IMR-90 (cell line): Measurements from ENCODE around the gene PSMB5. TPM values are rescaled to one million over a fixed set of nuclear protein-coding genes. Genes with fewer than 3 reads are reported as not detected.
A peak's percentile ranks its signal among the peaks of the same experiment; 100 is the strongest.

Experiments
- ATAC-seq: fragments of 200-7000 bp; cut with Tn5 transposase; 2 replicates; pipeline ENCODE4 v1.9.1; 2020; ENCODE audit warnings: low read depth, mild to moderate bottlenecking, moderate library complexity
- BruUV-seq: library from RNA; stranded (reverse); fragments of 400-500 nt; replicated peaks from 2 replicates; lab custom pipeline; 2021; lab: Mats Ljungman, UMichigan
- CTCF ChIA-PET: fragments of 300-600 bp; formaldehyde crosslinking; extraction: SDS; loops from one replicate; lab custom pipeline; 2021; ENCODE audit warnings: antibody characterized with exemption; lab: Yijun Ruan, JAX
- POLR2A ChIA-PET: fragments of 300-600 bp; sonication (Branson Sonifier 250); formaldehyde crosslinking; loops from one replicate; lab custom pipeline; 2022; ENCODE audit warnings: antibody characterized with exemption; ENCODE audit not compliant: unreplicated experiment; lab: Charles Lee
- DNase-seq: peaks from one replicate; pipeline ENCODE4 v3.0.0; 2013
- H2AFZ ChIP-seq: replicated peaks from 2 replicates; pipeline ENCODE3; 2013; ENCODE audit warnings: low read length, mild to moderate bottlenecking; ENCODE audit not compliant: poor library complexity
- H2AK5ac ChIP-seq: 2 replicates; pipeline ENCODE4 v1.6.1; 2013; ENCODE audit warnings: low read depth, low read length, inconsistent platforms
- H2AK9ac ChIP-seq: replicated peaks from 2 replicates; pipeline ENCODE3; 2013; ENCODE audit warnings: mild to moderate bottlenecking, low read depth, low read length, moderate library complexity; ENCODE audit not compliant: poor library complexity
- H2BK120ac ChIP-seq: 2 replicates; pipeline ENCODE4 v1.6.1; 2013; ENCODE audit warnings: low read depth, low read length, inconsistent platforms
- H2BK15ac ChIP-seq: 3 replicates; pipeline ENCODE4 v1.6.1; 2013; ENCODE audit warnings: low read depth, low read length, inconsistent platforms
- H2BK20ac ChIP-seq: 2 replicates; pipeline ENCODE4 v1.6.1; 2013; ENCODE audit warnings: low read depth, mild to moderate bottlenecking, inconsistent platforms, low read length, moderate library complexity
- H2BK5ac ChIP-seq: 2 replicates; pipeline ENCODE4 v1.6.1; 2013; ENCODE audit warnings: mild to moderate bottlenecking, low read depth, low read length, inconsistent platforms; ENCODE audit not compliant: poor library complexity, severe bottlenecking
- H3K14ac ChIP-seq: replicated peaks from 2 replicates; pipeline ENCODE4 v1.6.1; 2013; ENCODE audit warnings: low read depth, low read length, inconsistent platforms
- H3K18ac ChIP-seq: 2 replicates; pipeline ENCODE4 v1.6.1; 2013; ENCODE audit warnings: low read depth, low read length, control low read depth
- H3K23ac ChIP-seq: 2 replicates; pipeline ENCODE4 v1.6.1; 2013; ENCODE audit warnings: low read depth, low read length, inconsistent platforms
- H3K27ac ChIP-seq: 2 replicates; pipeline ENCODE4 v1.5.1; 2013; ENCODE audit warnings: mild to moderate bottlenecking, control low read depth, low read length; ENCODE audit not compliant: insufficient read depth
- H3K27me3 ChIP-seq: 2 replicates; pipeline ENCODE4 v1.6.1; 2013; ENCODE audit warnings: low read length; ENCODE audit not compliant: control insufficient read depth, insufficient read depth
- H3K36me3 ChIP-seq: 2 replicates; pipeline ENCODE4 v1.6.1; 2013; ENCODE audit warnings: low read length, mixed read lengths; ENCODE audit not compliant: control insufficient read depth, insufficient read depth
- H3K4ac ChIP-seq: 2 replicates; pipeline ENCODE4 v1.6.1; 2013; ENCODE audit warnings: low read depth, low read length, inconsistent platforms
- H3K4me1 ChIP-seq: 2 replicates; pipeline ENCODE4 v1.6.1; 2013; ENCODE audit warnings: low read length, mixed read lengths; ENCODE audit not compliant: control insufficient read depth, insufficient read depth
- H3K4me2 ChIP-seq: 2 replicates; pipeline ENCODE4 v1.6.1; 2013; ENCODE audit warnings: low read depth, mild to moderate bottlenecking, control low read depth, low read length, moderate library complexity
- H3K4me3 ChIP-seq: 2 replicates; pipeline ENCODE4 v1.5.1; 2013; ENCODE audit warnings: low read depth, mild to moderate bottlenecking, control low read depth, low read length, moderate library complexity; ENCODE audit not compliant: insufficient read depth
- H3K56ac ChIP-seq: 2 replicates; pipeline ENCODE4 v1.6.1; 2013; ENCODE audit warnings: low read length, inconsistent platforms; ENCODE audit not compliant: insufficient read depth; ENCODE audit errors: extremely low read depth
- H3K79me1 ChIP-seq, 2 experiments: 2 replicates each; pipeline ENCODE4 v1.6.1; 2013; ENCODE audit warnings: low read length in 2 of 2, inconsistent platforms in 1 of 2, low read depth in 1 of 2
- H3K9ac ChIP-seq: 2 replicates; pipeline ENCODE4 v1.6.1; 2013; ENCODE audit warnings: low read depth, low read length, control low read depth
- H3K9me1 ChIP-seq: 2 replicates; pipeline ENCODE4 v1.6.1; 2013; ENCODE audit warnings: low read length, inconsistent platforms; ENCODE audit not compliant: insufficient read depth
- H3K9me3 ChIP-seq: 2 replicates; pipeline ENCODE4 v1.6.1; 2013; ENCODE audit warnings: low read length; ENCODE audit not compliant: control insufficient read depth, insufficient read depth
- H4K20me1 ChIP-seq: 2 replicates; pipeline ENCODE4 v1.6.1; 2013; ENCODE audit warnings: low read length, inconsistent platforms; ENCODE audit not compliant: insufficient read depth
- H4K5ac ChIP-seq: 2 replicates; pipeline ENCODE4 v1.6.1; 2013; ENCODE audit warnings: mild to moderate bottlenecking, low read depth, low read length, control low read depth
- H4K8ac ChIP-seq, 2 experiments: 2 replicates each; pipeline ENCODE4 v1.6.1; 2013; ENCODE audit warnings: low read depth in 2 of 2, low read length in 2 of 2, control low read depth in 1 of 2, inconsistent platforms in 1 of 2
- H4K91ac ChIP-seq: 2 replicates; pipeline ENCODE4 v1.6.1; 2013; ENCODE audit warnings: low read depth, low read length, inconsistent platforms; ENCODE audit not compliant: insufficient read depth
- BHLHE40 ChIP-seq: fragments of 150-350 bp; IDR thresholded peaks from 2 replicates; pipeline ENCODE4 v1.6.1; 2016; ENCODE audit warnings: mild to moderate bottlenecking, low read depth, low read length
- CHD1 ChIP-seq: IDR thresholded peaks from 2 replicates; pipeline ENCODE4 v1.6.1; 2012; ENCODE audit warnings: low read depth, low read length, improper control_type of control experiment
- ELK1 ChIP-seq: fragments of 150-350 bp; IDR thresholded peaks from 2 replicates; pipeline ENCODE4 v1.6.1; 2016; ENCODE audit warnings: low read depth, mild to moderate bottlenecking, low read length, moderate library complexity, borderline replicate concordance
- FOS ChIP-seq: fragments of 150-350 bp; IDR thresholded peaks from 2 replicates; pipeline ENCODE4 v1.6.1; 2016; ENCODE audit warnings: low read depth, low read length
- MAFK ChIP-seq: IDR thresholded peaks from 2 replicates; pipeline ENCODE4 v1.6.1; 2012; ENCODE audit warnings: low read depth, low read length, improper control_type of control experiment
- MXI1 ChIP-seq: IDR thresholded peaks from 2 replicates; pipeline ENCODE4 v1.6.1; 2012; ENCODE audit warnings: low read depth, mild to moderate bottlenecking, low read length, moderate library complexity, borderline replicate concordance
- NFE2L2 ChIP-seq: fragments of 150-350 bp; IDR thresholded peaks from 2 replicates; pipeline ENCODE4 v1.6.1; 2016; ENCODE audit warnings: low read depth, mild to moderate bottlenecking, low read length
- POLR2A ChIP-seq: IDR thresholded peaks from 2 replicates; pipeline ENCODE4 v1.6.1; 2012; ENCODE audit warnings: mild to moderate bottlenecking, low read depth, low read length
- RAD21 ChIP-seq: IDR thresholded peaks from 2 replicates; pipeline ENCODE4 v1.6.1; 2012; ENCODE audit warnings: low read length, improper control_type of control experiment
- RCOR1 ChIP-seq: IDR thresholded peaks from 2 replicates; pipeline ENCODE4 v1.6.1; 2012; ENCODE audit warnings: mild to moderate bottlenecking, low read length, improper control_type of control experiment; ENCODE audit not compliant: insufficient replicate concordance
- RFX5 ChIP-seq: IDR thresholded peaks from 2 replicates; pipeline ENCODE4 v1.8.0; 2012; ENCODE audit warnings: low read depth, mild to moderate bottlenecking, low read length, moderate library complexity
- SMC3 ChIP-seq: fragments of 150-350 bp; IDR thresholded peaks from 2 replicates; pipeline ENCODE4 v1.6.1; 2016; ENCODE audit warnings: low read depth, mild to moderate bottlenecking, antibody characterized with exemption, low read length, moderate library complexity
- USF2 ChIP-seq: fragments of 150-350 bp; IDR thresholded peaks from 2 replicates; pipeline ENCODE4 v1.6.1; 2017; ENCODE audit warnings: mild to moderate bottlenecking, antibody characterized with exemption, low read length, low read depth
- WGBS, 2 experiments: methylation state at CpG; one replicate each; pipeline versions ENCODE4 v1.1.5 to v1.1.7; 2013; ENCODE audit warnings: missing lambda C conversion rate in 2 of 2; ENCODE audit not compliant: insufficient read length in 1 of 2; ENCODE audit errors: extremely low coverage in 2 of 2; 5-methylcytosine and 5-hydroxymethylcytosine counted together
- dilution Hi-C: fragments of 300-500 bp; cut with HindIII; formaldehyde crosslinking; loops from one replicate; pipeline ENCODE4 v1.14.3; 2018; ENCODE audit warnings: low sequenced_read_pairs; ENCODE audit not compliant: unreplicated experiment
- in situ Hi-C: fragments of 300-500 bp; cut with MboI; formaldehyde crosslinking; loops from 3 replicates; pipeline ENCODE4 v1.14.3; 2019; ENCODE audit warnings: low sequenced_read_pairs, inconsistent platforms, mixed read lengths
- intact Hi-C: fragments of 100-400 bp; cut with micrococcal nuclease; formaldehyde crosslinking; loops from 2 replicates; pipeline ENCODE4 v1.10.0; 2022
- polyA plus RNA-seq, 3 experiments: library from polyadenylated mRNA; depleted of rRNA; stranded (reverse); fragments of >200 nt; gene quantifications; 2 replicates each; pipeline ENCODE4 v1.2.3, GENCODE V29; 2012; ENCODE audit warnings: low replicate concordance in 1 of 3
- total RNA-seq: library from RNA; depleted of rRNA; stranded (reverse); fragments of >200 nt; gene quantifications from 2 replicates; pipeline ENCODE4 v1.2.3, GENCODE V29; 2012
- TF ChIP-seq, protein P1 (sequence below): conservative IDR thresholded peaks from 2 replicates; pipeline ENCODE4 v1.5.1; 2012; ENCODE audit warnings: mild to moderate bottlenecking, low read depth, low read length, improper control_type of control experiment

PSMB5 gene
- total and polyA plus RNA-seq, 2 of the 4 experiments (the other 2 are of a cell fraction): 310 to 321 TPM

- no peak overlapping the region for H3K27ac ChIP-seq
- intact Hi-C loops: loop anchor here (1.0 kb wide), 2 partner anchors 65 to 73 kb away; no protein-coding TSS in a partner anchor
- CTCF ChIA-PET: interaction anchor here (1.0 to 2.2 kb wide), 10 partner anchors 10 to 83 kb away, joined by 3 to 17 read pairs (median 8); partner anchors contain the start of genes ACIN1 and C14orf119
- TF ChIP-seq SMC3 (no peak), POLR2A (no peak), MXI1 (no peak), CHD1 (no peak), FOS (no peak), MAFK (no peak), USF2 (no peak), RFX5 (no peak), NFE2L2 (no peak), ELK1 (no peak), RCOR1 (no peak), RAD21 (no peak), BHLHE40 (no peak)
- TF ChIP-seq, protein P1, sequence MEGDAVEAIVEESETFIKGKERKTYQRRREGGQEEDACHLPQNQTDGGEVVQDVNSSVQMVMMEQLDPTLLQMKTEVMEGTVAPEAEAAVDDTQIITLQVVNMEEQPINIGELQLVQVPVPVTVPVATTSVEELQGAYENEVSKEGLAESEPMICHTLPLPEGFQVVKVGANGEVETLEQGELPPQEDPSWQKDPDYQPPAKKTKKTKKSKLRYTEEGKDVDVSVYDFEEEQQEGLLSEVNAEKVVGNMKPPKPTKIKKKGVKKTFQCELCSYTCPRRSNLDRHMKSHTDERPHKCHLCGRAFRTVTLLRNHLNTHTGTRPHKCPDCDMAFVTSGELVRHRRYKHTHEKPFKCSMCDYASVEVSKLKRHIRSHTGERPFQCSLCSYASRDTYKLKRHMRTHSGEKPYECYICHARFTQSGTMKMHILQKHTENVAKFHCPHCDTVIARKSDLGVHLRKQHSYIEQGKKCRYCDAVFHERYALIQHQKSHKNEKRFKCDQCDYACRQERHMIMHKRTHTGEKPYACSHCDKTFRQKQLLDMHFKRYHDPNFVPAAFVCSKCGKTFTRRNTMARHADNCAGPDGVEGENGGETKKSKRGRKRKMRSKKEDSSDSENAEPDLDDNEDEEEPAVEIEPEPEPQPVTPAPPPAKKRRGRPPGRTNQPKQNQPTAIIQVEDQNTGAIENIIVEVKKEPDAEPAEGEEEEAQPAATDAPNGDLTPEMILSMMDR: no peak
These were observed 24.2 kb upstream of the PSMB5 start for GRCh38 chr14:23058654-23059504.

More at GRCh38 chr14:23058654-23059504, 24.2 kb upstream of the PSMB5 start:
- H2BK15ac ChIP-seq: no peak overlapping the region
- H2BK20ac ChIP-seq: no peak overlapping the region
- peaks cover 19% of the 10 kb centered on the region for H3K4me1 ChIP-seq
- H4K20me1 ChIP-seq: peaks cover 21% of the 10 kb centered on the region
- in situ Hi-C loops (no loop called here), dilution Hi-C loops (no loop called here)
- H2AK5ac ChIP-seq: no peak overlapping the region
- H2AK9ac ChIP-seq: no peak overlapping the region
- peaks cover 5% of the 10 kb centered on the region; the same call in 1 of the 2 replicates for H3K9me1 ChIP-seq
- WGBS, 2 experiments: 90% methylated on average over 13 of the region's 32 CpGs; no CpG with 5 or more reads in 1 of the 2 experiments
- H3K27me3 ChIP-seq: no peaks in the 10 kb centered on the region
- no peak overlapping the region for H3K4me3 ChIP-seq
- TSS peak; percentile 98 for BruUV-seq
- H2BK5ac ChIP-seq: no peak overlapping the region
- no peak overlapping the region for H3K23ac ChIP-seq
- no peak overlapping the region for H2AFZ ChIP-seq
- no peak overlapping the region for H4K8ac ChIP-seq
- no peak overlapping the region for H3K18ac ChIP-seq
- no peak overlapping the region for H3K9ac ChIP-seq
- H2BK120ac ChIP-seq: no peak overlapping the region
- POLR2A ChIA-PET: interaction anchor here (0.7 to 0.8 kb wide), 2 partner anchors 12 to 81 kb away, joined by 3 read pairs; no protein-coding TSS in a partner anchor
- H3K9me3 ChIP-seq: no peaks in the 10 kb centered on the region
- H3K56ac ChIP-seq: no peak overlapping the region
- H3K14ac ChIP-seq: no peak overlapping the region
- H3K4ac ChIP-seq: no peak overlapping the region
- no peak overlapping the region for H4K5ac ChIP-seq
- H3K36me3 ChIP-seq: peaks cover 47% of the 10 kb centered on the region
- no peak overlapping the region for H4K91ac ChIP-seq
- DNase-seq: no peak
- peaks cover 5 to 53% of the 10 kb centered on the region in 2 experiments for H3K79me1 ChIP-seq
- no peak for ATAC-seq
- H3K4me2 ChIP-seq: no peak overlapping the region
